Stimulated activated CD8-positive, alpha-beta memory T cell treated with anti-CD3 and anti-CD28 coated beads, Interleukin-4, amount 100 ng/mL, for 4 hours (primary cell): Measurements from ENCODE around the gene ASPG.

Experiments
- DNase-seq, 2 donors: peaks; one replicate each; pipeline ENCODE4 v3.0.0-alpha.2; 2020; ENCODE audit warnings: low read depth in 2 of 2, low spot score in 1 of 2

ASPG gene

GRCh38 chr14:104093366-104094055 lies 8.0 kb downstream of the ASPG start:
- no peak for DNase-seq

- DNase-seq, result no peak
Observed at GRCh38 chr14:104094056-104094708, 8.7 kb downstream of the ASPG start.

DNA sequence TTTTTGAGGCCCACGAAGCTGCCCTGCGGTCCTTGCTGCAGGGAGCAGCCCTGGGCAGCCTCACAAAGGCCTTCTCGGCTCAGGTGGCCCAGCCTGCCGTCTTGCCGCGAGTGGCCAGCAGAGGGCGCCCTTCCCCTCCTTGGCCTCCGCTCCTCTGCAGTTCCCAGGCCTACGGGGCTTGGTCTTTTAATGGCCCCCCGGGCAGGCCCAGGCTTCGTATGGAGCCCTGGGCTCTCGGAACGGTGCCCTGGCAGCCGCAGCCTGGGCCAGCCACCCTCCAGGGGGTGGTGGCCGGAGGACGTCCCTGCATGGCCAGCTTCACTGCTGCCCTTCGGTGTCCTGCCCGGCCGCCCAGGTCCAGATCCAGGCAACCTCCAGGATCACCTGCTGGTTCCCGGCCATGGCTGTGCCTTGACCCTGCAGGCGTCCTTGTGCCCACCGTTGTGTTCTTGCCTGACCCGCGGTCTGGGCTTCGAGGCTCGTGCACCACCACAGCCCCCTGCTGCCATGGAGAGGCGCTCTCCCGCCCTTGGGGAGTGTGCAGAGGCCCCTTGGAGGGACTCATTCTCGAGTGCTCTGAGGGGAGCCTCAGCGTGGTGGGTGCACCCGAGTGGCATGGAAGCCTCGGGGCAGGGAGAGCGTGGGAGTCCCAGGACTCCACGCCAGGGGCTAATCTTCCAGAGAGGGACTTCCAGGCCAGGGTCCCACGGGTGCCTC lies 9.4 kb downstream of the ASPG start:
- peak; percentile 12 to 61 for DNase-seq

GRCh38 chr14:104095426-104096310 lies 10.2 kb downstream of the ASPG start:
- DNase-seq, result no peak

DNA sequence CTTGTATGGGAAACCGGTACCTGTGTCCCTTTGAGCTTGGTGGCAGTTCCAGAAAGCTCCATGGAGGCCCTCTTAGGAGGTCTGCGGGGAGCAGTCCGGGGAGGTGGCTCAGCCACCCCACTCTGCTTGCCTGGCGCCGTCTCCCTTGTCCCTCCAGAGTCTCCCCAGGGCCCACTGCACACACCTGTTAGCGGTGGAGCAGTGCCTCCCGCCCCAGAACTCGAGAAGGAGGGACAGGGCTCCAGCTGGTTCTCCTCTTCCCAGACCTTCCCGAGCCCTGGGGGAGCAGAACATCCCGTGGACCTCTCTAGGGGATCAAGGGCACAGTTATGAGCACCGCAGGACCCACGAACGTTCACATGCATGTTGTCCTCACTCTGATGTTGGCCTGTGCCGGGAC lies 10.8 kb downstream of the ASPG start:
- no peak for DNase-seq

DNA sequence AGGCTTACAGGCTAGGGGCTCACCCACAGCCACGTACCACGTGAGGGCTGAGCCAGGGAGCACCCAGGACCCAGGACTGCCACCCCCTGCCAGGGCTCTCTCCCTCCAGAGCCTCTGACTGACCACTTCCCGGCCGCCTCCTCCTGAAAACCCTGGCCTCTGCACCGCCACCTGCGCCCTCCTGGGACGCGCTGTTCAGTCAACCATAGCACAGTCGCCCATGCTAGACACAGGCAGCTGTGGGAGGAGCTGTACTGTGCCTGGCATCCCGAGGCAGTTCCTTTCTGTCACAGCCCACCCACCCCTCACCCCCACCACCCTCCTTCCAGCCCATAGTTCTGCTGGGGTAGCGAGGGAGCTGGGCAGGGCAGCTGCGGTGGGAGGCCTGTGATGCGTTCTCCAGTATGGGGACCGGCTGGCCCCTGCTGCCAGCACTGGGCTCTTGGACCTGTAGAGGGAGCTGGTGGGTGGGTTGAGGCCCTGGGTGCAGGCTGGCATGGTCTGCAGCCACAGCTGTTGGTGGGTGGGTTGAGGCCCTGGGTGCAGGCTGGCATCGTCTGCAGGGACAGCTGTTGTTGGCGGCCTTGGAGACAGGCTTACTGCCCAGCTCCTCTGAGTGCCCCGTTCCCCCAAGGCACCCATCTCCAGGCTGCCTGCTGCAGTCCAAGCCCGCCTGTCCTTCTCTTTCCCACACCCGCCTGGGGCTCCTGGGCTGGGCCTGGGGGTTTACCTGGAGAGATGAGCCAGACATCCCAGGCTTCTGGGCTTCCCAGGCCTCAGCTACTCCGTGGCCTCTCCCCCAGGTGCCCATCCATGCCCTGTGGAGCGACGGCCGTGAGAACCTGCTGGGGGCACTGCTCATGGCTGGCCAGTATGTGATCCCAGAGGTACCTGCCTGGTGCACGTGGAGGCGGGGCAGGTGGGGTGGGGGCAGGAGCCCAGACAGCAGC lies 11.5 kb downstream of the ASPG start:
- DNase-seq, result no peak

DNA sequence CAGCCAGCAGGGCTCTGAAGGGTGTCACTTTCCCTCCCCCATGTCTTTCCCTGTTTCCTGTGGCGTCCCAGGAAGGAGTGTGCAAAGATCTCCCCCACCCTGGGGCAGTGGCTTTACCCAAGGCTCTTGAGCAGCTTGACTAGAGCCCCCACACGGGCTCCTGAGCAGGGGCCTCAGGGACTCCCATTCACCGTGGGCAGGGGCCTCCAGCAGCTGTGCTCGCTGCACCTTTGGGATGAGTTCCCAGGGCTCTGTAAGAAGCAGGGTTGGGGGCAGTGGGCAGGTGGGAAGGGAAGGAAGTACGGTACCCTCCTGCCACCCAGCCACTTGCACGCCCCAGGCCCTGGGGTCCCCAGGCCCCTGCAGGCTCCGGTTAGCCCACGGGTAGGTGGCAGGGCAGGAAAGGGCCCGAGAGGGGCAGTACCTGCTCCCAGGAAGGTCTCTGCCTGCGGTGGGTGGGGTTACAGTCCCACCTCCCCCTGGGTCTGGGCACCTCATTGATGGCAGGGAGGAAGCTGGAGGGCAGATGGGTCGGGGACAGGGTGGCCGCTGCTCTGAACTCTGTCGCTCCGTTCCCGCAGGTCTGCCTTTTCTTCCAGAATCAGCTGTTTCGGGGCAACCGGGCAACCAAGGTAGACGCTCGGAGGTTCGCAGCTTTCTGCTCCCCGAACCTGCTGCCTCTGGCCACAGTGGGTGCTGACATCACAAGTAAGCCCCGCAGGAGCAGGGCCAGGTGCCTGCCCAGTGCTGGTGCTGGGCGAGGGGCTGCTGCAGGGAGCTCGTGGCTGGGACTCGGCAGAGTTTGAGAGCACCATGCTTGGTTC lies 13.0 kb downstream of the ASPG start:
- no peak for DNase-seq

GRCh38 chr14:104099096-104100041 lies 13.9 kb downstream of the ASPG start:
- DNase-seq, result no peak

- DNase-seq, result no peak
Observed at GRCh38 chr14:104100171-104101085, 14.9 kb downstream of the ASPG start.

DNA sequence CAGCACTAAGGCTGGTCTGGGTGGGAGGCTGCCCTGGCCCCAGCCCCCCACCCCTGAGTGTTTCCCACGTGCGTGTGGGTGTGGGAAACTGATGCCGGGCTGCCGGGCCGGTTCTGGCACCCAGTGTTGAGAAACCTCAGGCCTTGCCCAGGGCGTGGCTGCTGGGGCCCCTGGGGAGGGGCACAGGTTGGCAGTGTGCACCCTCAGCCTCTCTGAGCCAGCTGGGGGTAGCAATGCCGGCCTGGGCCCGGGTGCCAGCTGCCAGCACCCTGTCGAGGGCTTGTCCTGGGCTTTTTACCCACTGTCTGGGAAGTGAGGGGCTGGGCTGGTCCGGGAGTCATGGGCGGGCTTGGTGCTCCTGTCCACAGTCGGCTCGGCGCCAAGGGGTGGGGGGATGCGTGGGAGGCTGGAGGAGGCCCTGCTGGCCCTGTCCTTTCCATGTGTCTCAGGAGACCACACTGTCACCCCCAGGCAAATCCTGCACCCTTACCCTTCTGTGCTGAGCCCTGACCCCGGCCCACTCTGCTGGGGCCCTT lies 15.7 kb downstream of the ASPG start:
- no peak for DNase-seq

- DNase-seq, result no peak
Observed at GRCh38 chr14:104101651-104102281, 16.3 kb downstream of the ASPG start.

DNA sequence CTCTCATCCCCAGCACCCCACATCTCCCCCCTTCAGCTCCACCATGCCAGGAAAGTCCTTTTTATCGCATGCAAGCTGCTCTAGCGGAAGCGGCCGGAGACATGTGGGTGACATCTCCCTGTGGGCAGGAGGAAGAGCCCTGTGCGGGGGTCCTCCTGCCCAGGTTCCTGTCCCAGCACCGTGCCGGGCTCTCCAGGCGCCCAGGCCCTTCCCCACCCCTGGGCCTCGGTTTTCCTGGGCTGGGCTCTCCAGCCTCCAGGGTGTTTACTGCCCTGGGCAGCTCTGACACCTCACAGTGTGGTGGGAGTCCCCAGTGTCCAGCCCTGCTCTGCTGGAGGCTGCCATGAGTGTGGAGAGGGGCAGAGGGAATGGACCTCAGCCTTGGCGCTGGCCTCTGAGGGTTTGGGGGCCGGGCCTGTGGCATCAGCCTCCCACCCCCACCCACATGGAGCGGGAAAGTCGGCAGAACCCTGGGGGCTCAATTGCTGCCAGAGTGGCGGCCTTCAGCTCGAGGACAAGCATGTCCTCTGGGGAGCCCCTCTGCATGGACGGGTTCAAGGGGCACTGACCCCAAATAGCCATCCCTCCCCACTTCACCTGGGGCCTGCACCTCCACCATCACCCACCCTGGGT lies 16.9 kb downstream of the ASPG start:
- DNase-seq, result no peak

- DNase-seq, result no peak
Observed at GRCh38 chr14:104103061-104103445, 17.6 kb downstream of the ASPG start.

DNA sequence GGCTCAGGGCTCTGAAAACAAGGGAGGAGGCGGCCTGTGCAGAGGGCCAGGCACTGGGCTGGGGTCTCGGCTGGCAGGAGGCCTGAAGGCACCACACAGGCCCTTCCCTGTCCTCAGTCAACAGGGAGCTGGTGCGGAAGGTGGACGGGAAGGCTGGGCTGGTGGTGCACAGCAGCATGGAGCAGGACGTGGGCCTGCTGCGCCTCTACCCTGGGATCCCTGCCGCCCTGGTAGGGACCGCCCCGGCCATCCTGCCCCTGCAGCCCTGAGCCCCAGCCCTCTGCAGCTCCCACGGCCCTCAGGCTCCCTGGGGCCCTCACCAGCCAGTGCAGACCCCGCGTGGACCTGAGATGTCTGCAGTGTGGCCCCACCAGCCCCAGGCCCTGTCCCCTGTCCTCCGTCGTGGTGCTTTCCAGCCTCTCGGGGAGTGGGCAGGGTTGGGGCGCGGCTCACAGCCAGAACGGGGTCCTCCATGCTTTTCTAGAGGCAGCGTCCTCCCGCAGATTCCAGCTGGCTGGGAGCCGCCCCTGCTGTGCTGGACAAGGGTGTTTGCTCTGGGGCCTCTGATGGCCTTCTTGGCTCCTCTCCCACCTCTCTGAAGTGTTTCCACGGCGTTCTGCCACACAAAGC lies 18.1 kb downstream of the ASPG start:
- no peak for DNase-seq

DNA sequence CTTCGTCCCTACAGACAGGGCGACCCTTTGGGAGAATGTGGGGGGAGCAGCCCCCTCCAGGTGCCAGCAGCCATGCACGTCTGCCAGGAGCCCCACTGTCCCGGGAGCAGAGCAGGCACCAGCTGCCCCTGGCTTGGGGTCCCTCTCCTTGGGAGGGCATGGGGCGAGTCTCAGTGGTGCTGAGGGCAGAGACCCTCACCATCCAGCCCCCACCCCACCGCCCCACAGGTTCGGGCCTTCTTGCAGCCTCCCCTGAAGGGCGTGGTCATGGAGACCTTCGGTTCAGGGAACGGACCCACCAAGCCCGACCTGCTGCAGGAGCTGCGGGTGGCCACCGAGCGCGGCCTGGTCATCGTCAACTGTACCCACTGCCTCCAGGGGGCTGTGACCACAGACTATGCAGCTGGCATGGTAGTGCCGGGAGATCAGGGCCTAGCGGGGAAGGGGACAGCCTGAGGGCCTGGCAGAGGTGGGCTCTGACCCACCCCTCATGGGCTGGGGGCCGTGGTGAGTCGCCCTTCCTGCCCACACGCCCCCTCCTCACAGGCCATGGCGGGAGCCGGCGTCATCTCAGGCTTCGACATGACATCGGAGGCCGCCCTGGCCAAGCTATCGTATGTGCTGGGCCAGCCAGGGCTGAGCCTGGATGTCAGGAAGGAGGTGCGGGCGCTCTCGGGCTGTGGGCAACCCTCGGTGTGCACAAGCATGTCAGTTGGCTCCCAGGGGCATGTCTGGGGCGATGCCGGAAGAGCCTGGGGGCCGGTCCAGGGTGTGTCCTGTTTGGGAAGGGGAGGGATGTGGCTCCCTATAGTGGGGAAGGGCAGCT lies 18.8 kb downstream of the ASPG start:
- no peak for DNase-seq
